A673 (cell line): ENCODE measurements around the gene DCAF7.

ENCODE experiments used
- CTCF ChIP-seq: fragments of 300-800, 200-600 bp; sonication (generic); conservative IDR thresholded peaks from 2 replicates; pipeline ENCODE4 v1.5.1; 2017; ENCODE audit warnings: low read depth, mild to moderate bottlenecking, antibody characterized with exemption, low read length, moderate library complexity, mixed read lengths
- EZH2 ChIP-seq: fragments of 200-600 bp; sonication (generic); IDR thresholded peaks from 2 replicates; pipeline ENCODE4 v1.6.1; 2017; ENCODE audit warnings: borderline replicate concordance, low read depth, mild to moderate bottlenecking, mixed read lengths, antibody characterized with exemption, low read length; ENCODE audit not compliant: poor library complexity, severe bottlenecking

GRCh38 chr17:63549289-63549945 is 860 bp upstream of the DCAF7 start:
- no peak for TF ChIP-seq CTCF
- TF ChIP-seq EZH2: no peak
